ENCODE data around the gene LRRK1. TPM values are rescaled to one million over a fixed set of nuclear protein-coding genes. Genes with fewer than 3 reads are reported as not detected.
A peak's percentile ranks its signal among the peaks of the same experiment; 100 is the strongest.

LRRK1 gene
- total and polyA plus RNA-seq, 2 experiments from 2014 or later = 2.6 to 4.5 TPM

GRCh38 chr15:101016581-101016980, 97.4 kb downstream of the LRRK1 start (continued):
- TF ChIP-seq ZNF462 (CRISPR knock-in tag; IDR thresholded peaks at IDR 0.05) = no peak
- no peak for TF ChIP-seq EZH2 (IDR thresholded peaks at IDR 0.05; ENCODE audit: low read depth, unreplicated experiment)
- no peak for TF ChIP-seq NANOG (IDR thresholded peaks at IDR 0.05; ENCODE audit: borderline replicate concordance)
- TF ChIP-seq POLR2AphosphoS5 (IDR thresholded peaks at IDR 0.05; ENCODE audit: low read depth) = no peak
- no peak for TF ChIP-seq EZH2phosphoT487 (IDR thresholded peaks at IDR 0.05; ENCODE audit: unreplicated experiment)
- TF ChIP-seq ZNF114 (CRISPR knock-in tag; IDR thresholded peaks at IDR 0.05) = no peak

DNA sequence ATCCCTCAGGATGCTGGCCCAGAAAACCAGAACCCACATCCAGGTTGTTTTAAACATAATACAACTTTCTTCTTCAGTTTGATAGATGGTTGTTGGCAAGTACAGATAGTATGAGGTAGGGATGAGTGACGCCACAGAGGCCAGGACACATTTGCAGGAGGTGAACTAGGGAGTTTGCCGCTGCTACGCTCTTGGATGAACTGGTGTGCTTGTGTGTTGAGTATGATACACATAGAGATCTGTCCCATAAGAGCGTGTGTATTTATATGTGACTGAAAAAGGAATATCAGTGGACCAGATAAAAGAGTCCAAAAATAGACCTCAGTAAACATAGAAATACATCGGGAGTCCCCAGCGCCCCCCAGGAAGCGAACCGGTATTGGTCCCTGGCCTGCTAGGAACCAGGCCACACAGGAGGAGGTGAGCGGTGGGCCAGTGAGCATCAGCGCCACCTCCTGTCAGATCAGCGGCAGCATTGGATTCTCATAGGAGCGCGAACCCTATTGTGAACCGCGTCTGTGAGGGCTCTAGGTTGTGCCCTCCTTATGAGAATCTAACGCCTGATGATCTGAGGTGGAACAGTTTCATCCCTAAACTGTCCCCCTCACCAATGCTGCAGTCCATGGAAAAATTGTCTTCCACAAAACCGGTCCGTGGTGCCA, 98.1 kb downstream of the LRRK1 start:
- H3K79me2 ChIP-seq (replicated peaks; ENCODE audit: insufficient read depth) = no peaks in the 10 kb centered on the region
- no peaks in the 10 kb centered on the region for H4K20me1 ChIP-seq (replicated peaks; ENCODE audit: insufficient read depth)
- DNase-seq (ENCODE audit: low spot score) = peak; percentile 74
- H3K36me3 ChIP-seq (ENCODE audit: insufficient read depth) = no peaks in the 10 kb centered on the region
- 0 out of 2 replicates have a peak overlapping the region, but pooled peaks have one; percentile 23 for H2AFZ ChIP-seq
- TF ChIP-seq CTCF (conservative IDR thresholded peaks at IDR 0.05; ENCODE audit: low read depth in 2 of 2) = peak; percentile 63 to 84
- TF ChIP-seq CREB1 (CRISPR knock-in tag; IDR thresholded peaks at IDR 0.05; ENCODE audit: low read depth) = no peak
- peaks cover 15% of the 10 kb centered on the region for H3K4me1 ChIP-seq (ENCODE audit: insufficient read depth)
- ATAC-seq = peak; percentile 63
- Mint-ChIP-seq H3K9me3 (peaks cover 5% of the 10 kb centered on the region; the same call in 1 of the 3 replicates), H3K4me1 (peaks cover 43% of the 10 kb centered on the region), H3K27me3 (ENCODE audit: insufficient read depth, low read depth, poor library complexity) (peaks cover 10% of the 10 kb centered on the region), H3K27ac (no peak overlapping the region), H3K4me3 (no peak overlapping the region), H3K36me3 (ENCODE audit: low read depth) (peaks cover 10% of the 10 kb centered on the region)
- no peak overlapping the region for H3K27ac ChIP-seq (ENCODE audit: low read depth)
- 0 out of 2 replicates have a peak, but pooled peaks cover 3% of the 10 kb centered on the region for H3F3A ChIP-seq (replicated peaks; ENCODE audit: low read depth)
- no peaks in the 10 kb centered on the region for H3K9me2 ChIP-seq (ENCODE audit: insufficient read depth)
- no peaks in the 10 kb centered on the region for H3K27me3 ChIP-seq (ENCODE audit: insufficient read depth)
- H3K4me2 ChIP-seq = no peak overlapping the region
- no peak overlapping the region for H3K4me3 ChIP-seq

Data from GM23338 (cell line).